Smooth muscle cell (in vitro differentiated cells): Measurements from ENCODE around the gene ACOX1. TPM values are rescaled to one million over a fixed set of nuclear protein-coding genes. Genes with fewer than 3 reads are reported as not detected.

ENCODE experiments used
- DNase-seq: peaks from one replicate; lab custom pipeline; 2025; ENCODE audit not compliant: unreplicated experiment; lab: John Stamatoyannopoulos, UW
- H2AFZ ChIP-seq: fragments of 200-600 bp; sonication (generic); 2 replicates; pipeline ENCODE4 v1.6.0; 2016; ENCODE audit warnings: antibody characterized with exemption, low read depth, mild to moderate bottlenecking
- H3F3A ChIP-seq: fragments of 200-600 bp; sonication (generic); 2 replicates; pipeline ENCODE4 v1.6.0; 2017; ENCODE audit warnings: antibody characterized with exemption, low read depth
- H3K27ac ChIP-seq: fragments of 200-600 bp; sonication (generic); 2 replicates; pipeline ENCODE4 v1.5.1; 2016; ENCODE audit warnings: low read depth, mild to moderate bottlenecking
- H3K27me3 ChIP-seq: fragments of 200-600 bp; sonication (generic); 2 replicates; pipeline ENCODE4 v1.6.1; 2016; ENCODE audit warnings: low read depth, mild to moderate bottlenecking
- H3K36me3 ChIP-seq: fragments of 200-600 bp; sonication (generic); 2 replicates; pipeline ENCODE4 v1.5.1; 2016; ENCODE audit warnings: low read depth
- H3K4me1 ChIP-seq: fragments of 200-600 bp; sonication (generic); 2 replicates; pipeline ENCODE4 v1.5.1; 2016; ENCODE audit warnings: low read depth
- H3K4me2 ChIP-seq: fragments of 200-600 bp; sonication (generic); 2 replicates; pipeline ENCODE4 v1.6.0; 2016; ENCODE audit warnings: mild to moderate bottlenecking
- H3K4me3 ChIP-seq: fragments of 200-600 bp; sonication (generic); 2 replicates; pipeline ENCODE4 v1.5.1; 2016; ENCODE audit warnings: mild to moderate bottlenecking
- H3K79me2 ChIP-seq: fragments of 200-600 bp; sonication (generic); 2 replicates; pipeline ENCODE4 v1.6.0; 2016; ENCODE audit warnings: low read depth, mild to moderate bottlenecking
- H3K9ac ChIP-seq: fragments of 200-600 bp; sonication (generic); 2 replicates; pipeline ENCODE4 v1.6.0; 2016; ENCODE audit warnings: low read depth
- H3K9me3 ChIP-seq: fragments of 200-600 bp; sonication (generic); replicated peaks from 2 replicates; pipeline ENCODE4 v1.5.1; 2016; ENCODE audit warnings: low read depth
- H4K20me1 ChIP-seq: fragments of 200-600 bp; sonication (generic); 2 replicates; pipeline ENCODE4 v1.6.0; 2016; ENCODE audit warnings: low read depth
- WGBS: methylation state at CpG from one replicate; pipeline ENCODE4 v1.1.7; 2016; ENCODE audit warnings: low lambda C conversion rate; 5-methylcytosine and 5-hydroxymethylcytosine counted together
- polyA plus RNA-seq: library from polyadenylated mRNA; unstranded; fragments of >200 nt; fragmentation: Nextera tagmentation; extraction: Ambion mirVana; gene quantifications from 2 replicates; pipeline ENCODE4 v1.2.1, GENCODE V29; 2016
- total RNA-seq: library from RNA; depleted of rRNA; stranded (reverse); fragments of >200 nt; gene quantifications from 2 replicates; pipeline ENCODE4 v1.2.3, GENCODE V29; 2014
- TF ChIP-seq, protein P1 (sequence below): fragments of 200-600 bp; sonication (generic); IDR thresholded peaks from 2 replicates; pipeline ENCODE4 v1.5.1; 2017; ENCODE audit warnings: borderline replicate concordance, mild to moderate bottlenecking, antibody characterized with exemption; ENCODE audit not compliant: insufficient read depth, poor library complexity, severe bottlenecking

Gene ACOX1
- total and polyA plus RNA-seq, 2 experiments from 2014 or later = 25.9 to 35.3 TPM

DNA sequence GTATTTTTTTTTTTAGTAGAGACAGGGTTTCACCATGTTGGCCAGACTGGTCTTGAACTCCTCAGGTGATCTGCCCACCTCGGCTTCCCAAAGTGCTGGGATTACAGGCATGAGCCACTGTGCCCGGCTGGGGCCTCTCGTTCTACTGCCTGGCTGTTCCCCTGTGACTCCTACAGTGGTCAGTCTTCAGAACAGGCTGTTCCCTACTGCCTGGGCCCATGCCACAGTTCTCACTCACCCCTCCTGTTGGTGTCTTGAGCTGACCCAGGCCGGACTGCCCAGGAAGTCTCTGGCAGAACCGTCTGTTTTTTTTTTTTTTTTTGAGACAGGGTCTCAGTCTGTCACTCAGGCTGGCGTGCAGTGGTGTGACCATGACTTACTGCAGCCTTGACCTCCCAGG lies 24.9 kb upstream of the ACOX1 start:
- H3K79me2 ChIP-seq = no peaks in the 10 kb centered on the region
- H2AFZ ChIP-seq = no peak overlapping the region
- no peaks in the 10 kb centered on the region for H3K27me3 ChIP-seq
- no peaks in the 10 kb centered on the region for H3K9me3 ChIP-seq
- H3K36me3 ChIP-seq = no peaks in the 10 kb centered on the region
- H3K4me2 ChIP-seq = no peak overlapping the region
- no peak overlapping the region for H3K9ac ChIP-seq
- WGBS = 88% methylated on average over 6 of the region's 6 CpGs
- H3F3A ChIP-seq = no peaks in the 10 kb centered on the region
- H3K4me3 ChIP-seq = no peak overlapping the region
- H4K20me1 ChIP-seq = no peaks in the 10 kb centered on the region
- H3K27ac ChIP-seq = no peak overlapping the region
- no peak for DNase-seq
- no peaks in the 10 kb centered on the region for H3K4me1 ChIP-seq
- TF ChIP-seq, protein P1, sequence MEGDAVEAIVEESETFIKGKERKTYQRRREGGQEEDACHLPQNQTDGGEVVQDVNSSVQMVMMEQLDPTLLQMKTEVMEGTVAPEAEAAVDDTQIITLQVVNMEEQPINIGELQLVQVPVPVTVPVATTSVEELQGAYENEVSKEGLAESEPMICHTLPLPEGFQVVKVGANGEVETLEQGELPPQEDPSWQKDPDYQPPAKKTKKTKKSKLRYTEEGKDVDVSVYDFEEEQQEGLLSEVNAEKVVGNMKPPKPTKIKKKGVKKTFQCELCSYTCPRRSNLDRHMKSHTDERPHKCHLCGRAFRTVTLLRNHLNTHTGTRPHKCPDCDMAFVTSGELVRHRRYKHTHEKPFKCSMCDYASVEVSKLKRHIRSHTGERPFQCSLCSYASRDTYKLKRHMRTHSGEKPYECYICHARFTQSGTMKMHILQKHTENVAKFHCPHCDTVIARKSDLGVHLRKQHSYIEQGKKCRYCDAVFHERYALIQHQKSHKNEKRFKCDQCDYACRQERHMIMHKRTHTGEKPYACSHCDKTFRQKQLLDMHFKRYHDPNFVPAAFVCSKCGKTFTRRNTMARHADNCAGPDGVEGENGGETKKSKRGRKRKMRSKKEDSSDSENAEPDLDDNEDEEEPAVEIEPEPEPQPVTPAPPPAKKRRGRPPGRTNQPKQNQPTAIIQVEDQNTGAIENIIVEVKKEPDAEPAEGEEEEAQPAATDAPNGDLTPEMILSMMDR = no peak

DNA sequence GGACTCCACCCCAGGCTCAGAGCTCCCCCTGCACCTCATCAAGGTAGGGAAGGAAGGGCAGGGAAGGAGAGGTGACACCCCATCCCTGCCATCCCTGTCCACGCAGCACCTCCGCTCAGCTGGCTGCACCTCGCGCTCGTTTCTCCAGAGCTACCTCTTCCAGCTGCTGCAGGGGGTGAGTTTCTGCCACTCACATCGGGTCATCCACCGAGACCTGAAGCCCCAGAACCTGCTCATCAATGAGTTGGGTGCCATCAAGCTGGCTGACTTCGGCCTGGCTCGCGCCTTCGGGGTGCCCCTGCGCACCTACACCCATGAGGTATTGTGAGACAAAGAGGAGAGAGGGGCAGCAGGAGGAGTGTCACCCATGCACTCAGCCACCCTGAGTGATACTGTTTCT lies 23.1 kb upstream of the ACOX1 start:
- Histone ChIP-seq H3K9ac (no peak overlapping the region), H3K27ac (no peak overlapping the region), H2AFZ (no peak overlapping the region), H3K36me3 (no peaks in the 10 kb centered on the region), H4K20me1 (no peaks in the 10 kb centered on the region), H3K79me2 (no peaks in the 10 kb centered on the region), H3K4me3 (no peak overlapping the region), H3K4me1 (no peaks in the 10 kb centered on the region), H3K9me3 (no peaks in the 10 kb centered on the region), H3K27me3 (no peaks in the 10 kb centered on the region), H3K4me2 (no peak overlapping the region), H3F3A (no peaks in the 10 kb centered on the region)
- TF ChIP-seq, protein P1 = no peak
- no peak for DNase-seq
- WGBS = 98% methylated on average over 12 of the region's 12 CpGs

DNA sequence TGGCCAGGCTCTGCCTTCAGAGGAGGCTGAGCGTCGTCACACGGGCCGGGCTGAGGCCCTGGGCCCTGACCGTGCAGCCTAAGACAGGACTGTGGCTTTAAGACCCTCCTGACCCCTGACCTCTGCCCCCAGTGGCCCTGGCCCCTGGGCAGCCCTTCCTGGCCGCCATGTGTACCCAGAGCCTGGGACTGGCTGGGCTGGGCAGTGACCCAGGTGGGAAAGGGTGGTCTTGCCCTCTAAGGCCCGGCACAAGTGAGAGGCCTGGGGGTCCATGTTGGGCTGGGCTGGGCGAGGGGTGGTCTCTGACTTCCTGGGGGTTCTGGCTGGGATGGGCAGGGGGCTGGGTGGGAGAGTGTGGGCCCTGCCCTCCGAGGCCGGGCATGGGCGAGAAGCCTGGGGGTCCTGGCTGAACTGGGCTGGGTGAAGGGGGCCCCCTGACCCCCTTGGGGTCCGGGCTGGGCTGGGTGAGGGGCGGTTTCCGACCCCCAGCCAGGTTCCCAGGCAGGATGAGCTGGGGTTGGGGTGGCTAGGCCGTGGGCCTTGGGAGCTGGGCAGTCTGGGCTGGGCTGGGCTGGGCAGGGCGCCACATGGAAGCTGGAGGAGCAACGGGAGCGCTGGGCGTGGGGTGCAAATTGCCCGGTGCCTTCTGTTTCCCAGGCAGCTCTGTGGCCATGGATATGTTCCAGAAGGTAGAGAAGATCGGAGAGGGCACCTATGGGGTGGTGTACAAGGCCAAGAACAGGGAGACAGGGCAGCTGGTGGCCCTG lies 22.0 kb upstream of the ACOX1 start, which contains the start of gene CDK3:
TSS of gene CDK3 (plus strand) at position 101 of the 767 bp plus-strand sequence. CDS start at position 672, 571 bp downstream.
- H2AFZ ChIP-seq = no peak within 1 kb of the TSS
- H3F3A ChIP-seq = no peaks in the 10 kb centered on the region
- no peak within 1 kb of the TSS for H3K9ac ChIP-seq
- H3K27ac ChIP-seq = no peak within 1 kb of the TSS
- 94% methylated on average over 14 of the region's 21 CpGs for WGBS
- H4K20me1 ChIP-seq = no peaks in the 10 kb centered on the region
- no peak within 1 kb of the TSS for H3K4me3 ChIP-seq
- no peaks in the 10 kb centered on the region for H3K27me3 ChIP-seq
- H3K9me3 ChIP-seq = no peaks in the 10 kb centered on the region
- no peaks in the 10 kb centered on the region for H3K79me2 ChIP-seq
- DNase-seq = no peak
- no peak within 1 kb of the TSS for H3K4me2 ChIP-seq
- TF ChIP-seq, protein P1 = no peak
- H3K36me3 ChIP-seq = no peaks in the 10 kb centered on the region
- no peaks in the 10 kb centered on the region for H3K4me1 ChIP-seq
